NCI-H82 (cell line): ENCODE results near the gene MYO18A.

Source experiments
- DNase-seq: peaks from one replicate; lab custom pipeline; 2025; lab: John Stamatoyannopoulos, UW

The MYO18A gene

GRCh38 chr17:29077320-29077719, 102.9 kb downstream of the MYO18A start:
- no peak for DNase-seq

- no peak for DNase-seq
Measured at GRCh38 chr17:29076722-29077121, 103.5 kb downstream of the MYO18A start.

GRCh38 chr17:29076087-29076486, 104.1 kb downstream of the MYO18A start:
- no peak for DNase-seq

GRCh38 chr17:29074488-29074887, 105.7 kb downstream of the MYO18A start:
- no peak for DNase-seq

GRCh38 chr17:29073520-29073919, 106.7 kb downstream of the MYO18A start:
- DNase-seq, result peak; percentile 96

GRCh38 chr17:29073045-29073444, 107.2 kb downstream of the MYO18A start:
- DNase-seq, result peak; percentile 70

GRCh38 chr17:29071303-29071702, 108.9 kb downstream of the MYO18A start:
- DNase-seq, result no peak

- DNase-seq, result peak; percentile 99
Measured at GRCh38 chr17:29070781-29071180, 109.4 kb downstream of the MYO18A start.

- peak; percentile 97 for DNase-seq
Measured at GRCh38 chr17:29070308-29070707, 109.9 kb downstream of the MYO18A start.

GRCh38 chr17:29069526-29070041, 110.6 kb downstream of the MYO18A start:
- DNase-seq, result peak; percentile 97

GRCh38 chr17:29068818-29069217, 111.4 kb downstream of the MYO18A start:
- no peak for DNase-seq

GRCh38 chr17:29066606-29067005, 113.6 kb downstream of the MYO18A start:
- peak; percentile 98 for DNase-seq

GRCh38 chr17:29066047-29066446, 114.2 kb downstream of the MYO18A start:
- peak; percentile 99 for DNase-seq

- no peak for DNase-seq
Measured at GRCh38 chr17:29063992-29064391, 116.2 kb downstream of the MYO18A start.

- DNase-seq, result no peak
Measured at GRCh38 chr17:29062215-29062614, 118.0 kb downstream of the MYO18A start.

- DNase-seq, result no peak
Measured at GRCh38 chr17:29061036-29061435, 119.2 kb downstream of the MYO18A start.

GRCh38 chr17:29060475-29060874, 119.7 kb downstream of the MYO18A start:
- DNase-seq, result peak; percentile 62

GRCh38 chr17:29059281-29059680, 120.9 kb downstream of the MYO18A start:
- no peak for DNase-seq

GRCh38 chr17:29058391-29058790, 121.8 kb downstream of the MYO18A start:
- DNase-seq, result no peak

GRCh38 chr17:29057361-29057760, 122.8 kb downstream of the MYO18A start:
- DNase-seq, result peak; percentile 54

GRCh38 chr17:29054835-29055234, 125.4 kb downstream of the MYO18A start:
- no peak for DNase-seq

GRCh38 chr17:29051731-29052130, 128.5 kb downstream of the MYO18A start:
- DNase-seq, result no peak

- peak; percentile 98 for DNase-seq
Measured at GRCh38 chr17:29051194-29051593, 129.0 kb downstream of the MYO18A start.

GRCh38 chr17:29050176-29050575, 130.0 kb downstream of the MYO18A start:
- peak; percentile 65 for DNase-seq
